Measurements from ENCODE around the gene SLC13A4. TPM values are rescaled to one million over a fixed set of nuclear protein-coding genes. Genes with fewer than 3 reads are reported as not detected.

The SLC13A4 gene
- total RNA-seq, 2 donors from 2014 or later = not detected

Other genes starting within 250 kb of the SLC13A4 start
- 10 to 100 TPM; 20.1 to 28.1 TPM for gene CNOT4, start 218.1 kb downstream of the SLC13A4 start, total RNA-seq
- gene NUP205, start 170.3 kb downstream of the SLC13A4 start, total RNA-seq = 100 to 1,000 TPM in 1 of 2 donors, 10 to 100 TPM in 1; 80.9 to 116 TPM
- gene STMP1, start 65.7 kb downstream of the SLC13A4 start, total RNA-seq = 10 to 100 TPM; 10.5 to 11.1 TPM
- gene FAM180A, start 20.6 kb upstream of the SLC13A4 start, total RNA-seq = not detected
- 100 to 1,000 TPM in 1 of 2 donors, 10 to 100 TPM in 1; 99.7 to 149 TPM for gene MTPN, start 249.2 kb upstream of the SLC13A4 start, total RNA-seq

All from activated T-helper 17 cell treated with anti-CD3 and anti-CD28 coated beads, Interleukin-2, amount 50 U/mL, for 72 hours (primary cell).